GM13976 (cell line): ENCODE results near the gene DIO3.
"Not testable (repeated sequence)": the region's sequence is repeated elsewhere in the genome, so short reads cannot be mapped to it uniquely, and the experiment has no call there.

Experiments used
- DNase-seq: peaks from one replicate; pipeline ENCODE4 v3.0.0; 2012; ENCODE audit warnings: low spot score
- in situ Hi-C: fragments of 300-500 bp; cut with MboI; formaldehyde crosslinking; loops from one replicate; pipeline ENCODE4 v1.12.0; 2022; ENCODE audit warnings: low sequenced_read_pairs, mixed read lengths, inconsistent platforms; ENCODE audit not compliant: unreplicated experiment
- TF ChIP-seq, protein P1 (sequence below): IDR thresholded peaks from 2 replicates; pipeline ENCODE4 v1.5.1; 2012; ENCODE audit warnings: borderline replicate concordance, mild to moderate bottlenecking; ENCODE audit not compliant: insufficient read depth; ENCODE audit errors: extremely low read depth, missing control alignments, control extremely low read depth

The DIO3 gene

DNA sequence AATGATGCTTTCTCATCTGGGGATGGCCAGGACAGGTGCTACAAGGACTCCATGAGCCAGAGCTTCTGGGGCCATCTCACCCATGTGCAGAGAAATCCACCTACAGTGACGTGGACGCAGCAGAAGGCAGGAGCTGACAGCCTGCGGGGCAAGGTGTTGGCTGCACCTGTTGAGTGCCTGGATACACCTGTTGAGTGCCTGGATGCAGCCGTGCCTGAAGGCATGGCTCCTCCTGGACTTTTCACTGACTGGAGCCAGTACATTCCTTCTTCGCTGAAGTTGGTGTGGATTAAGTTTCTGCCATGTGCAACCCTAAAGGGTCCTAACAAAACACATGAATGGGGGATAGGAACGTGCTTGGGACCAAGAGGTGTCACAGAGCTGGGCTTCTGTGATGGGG is 7.4 kb upstream of the DIO3 start:
- TF ChIP-seq, protein P1, sequence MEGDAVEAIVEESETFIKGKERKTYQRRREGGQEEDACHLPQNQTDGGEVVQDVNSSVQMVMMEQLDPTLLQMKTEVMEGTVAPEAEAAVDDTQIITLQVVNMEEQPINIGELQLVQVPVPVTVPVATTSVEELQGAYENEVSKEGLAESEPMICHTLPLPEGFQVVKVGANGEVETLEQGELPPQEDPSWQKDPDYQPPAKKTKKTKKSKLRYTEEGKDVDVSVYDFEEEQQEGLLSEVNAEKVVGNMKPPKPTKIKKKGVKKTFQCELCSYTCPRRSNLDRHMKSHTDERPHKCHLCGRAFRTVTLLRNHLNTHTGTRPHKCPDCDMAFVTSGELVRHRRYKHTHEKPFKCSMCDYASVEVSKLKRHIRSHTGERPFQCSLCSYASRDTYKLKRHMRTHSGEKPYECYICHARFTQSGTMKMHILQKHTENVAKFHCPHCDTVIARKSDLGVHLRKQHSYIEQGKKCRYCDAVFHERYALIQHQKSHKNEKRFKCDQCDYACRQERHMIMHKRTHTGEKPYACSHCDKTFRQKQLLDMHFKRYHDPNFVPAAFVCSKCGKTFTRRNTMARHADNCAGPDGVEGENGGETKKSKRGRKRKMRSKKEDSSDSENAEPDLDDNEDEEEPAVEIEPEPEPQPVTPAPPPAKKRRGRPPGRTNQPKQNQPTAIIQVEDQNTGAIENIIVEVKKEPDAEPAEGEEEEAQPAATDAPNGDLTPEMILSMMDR, result no peak
- no peak for DNase-seq
- in situ Hi-C loops, result no loop called here

GRCh38 chr14:101554991-101555668 is 6.2 kb upstream of the DIO3 start:
- no peak for DNase-seq
- TF ChIP-seq, protein P1, result no peak
- in situ Hi-C loops, result no loop called here

DNA sequence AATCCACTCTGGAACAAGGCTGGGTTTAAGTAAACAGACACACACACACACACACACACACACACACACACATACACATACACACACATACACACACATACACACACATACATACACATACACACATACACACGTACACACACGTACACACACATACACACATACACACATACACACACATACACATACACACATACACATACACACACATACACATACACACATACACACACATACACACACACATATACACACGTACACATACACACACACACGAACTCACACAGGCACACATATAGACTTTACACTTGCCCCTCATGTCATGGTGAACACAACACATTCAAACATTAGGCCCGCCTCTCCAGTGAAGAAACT is 5.6 kb upstream of the DIO3 start:
- in situ Hi-C loops, DNase-seq: not testable (repeated sequence)

GRCh38 chr14:101556131-101556530 is 5.2 kb upstream of the DIO3 start:
- TF ChIP-seq, protein P1, result no peak
- in situ Hi-C loops, result no loop called here

GRCh38 chr14:101556566-101557320 is 4.6 kb upstream of the DIO3 start:
- in situ Hi-C loops, result no loop called here
- no peak for DNase-seq
- TF ChIP-seq, protein P1, result no peak

More at GRCh38 chr14:101556131-101556530, 5.2 kb upstream of the DIO3 start:
- DNase-seq, result no peak

DNA sequence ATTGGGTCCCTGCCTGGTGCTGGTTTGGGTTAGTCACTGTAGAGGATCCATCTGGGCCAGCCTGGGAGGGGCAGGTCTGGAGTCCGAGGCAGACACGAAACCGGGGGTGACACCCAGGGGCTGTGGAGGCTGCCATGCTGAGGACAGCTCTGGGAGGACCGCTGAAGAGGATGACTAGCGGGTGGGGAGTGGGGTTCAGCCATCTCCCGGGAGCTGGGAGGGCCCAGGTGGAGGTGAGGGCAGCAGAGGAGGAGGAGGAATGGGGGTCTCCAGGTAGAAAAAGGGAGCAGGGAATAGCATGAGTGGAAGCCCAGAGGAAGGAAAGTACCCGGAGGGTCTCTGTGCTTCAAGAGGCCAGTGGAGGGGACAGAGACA is 4.0 kb upstream of the DIO3 start:
- in situ Hi-C loops, result no loop called here
- DNase-seq, result no peak
- TF ChIP-seq, protein P1, result no peak
